Right atrium auricular region (tissue), 2 donors: ENCODE data around the gene ACTN3. TPM values are rescaled to one million over a fixed set of nuclear protein-coding genes. Genes with fewer than 3 reads are reported as not detected.

Experiments used
- DNase-seq: peaks from one replicate; pipeline ENCODE4 v3.0.0-alpha.2; 2019; ENCODE audit warnings: low spot score
- H3K27ac ChIP-seq, 2 donors: fragments of 200-600 bp; sonication (generic); 1 replicate in 1 of 2; 2 replicates in 1 of 2; pipeline ENCODE4 v1.5.1; 2016 to 2019
- H3K27me3 ChIP-seq, 2 donors: fragments of 200-600 bp; sonication (generic); one replicate each; pipeline versions ENCODE4 v1.5.1 to v1.6.0; 2017 to 2019
- H3K36me3 ChIP-seq: fragments of 200-600 bp; sonication (generic); one replicate; pipeline ENCODE4 v1.5.1; 2016
- H3K4me1 ChIP-seq, 2 donors: fragments of 200-600 bp; sonication (generic); one replicate each; pipeline versions ENCODE4 v1.5.1 to v1.6.0; 2017 to 2019
- H3K4me3 ChIP-seq, 2 donors: fragments of 200-600 bp; sonication (generic); 1 replicate in 1 of 2; 2 replicates in 1 of 2; pipeline ENCODE4 v1.5.1; 2017 to 2019; ENCODE audit warnings: mild to moderate bottlenecking in 1 of 2, moderate library complexity in 1 of 2
- H3K9me3 ChIP-seq, 2 donors: fragments of 200-600 bp; sonication (generic); one replicate each; pipeline ENCODE4 v1.5.1; 2019
- total RNA-seq, 2 donors: library from RNA; depleted of rRNA; stranded (reverse); fragments of >200 nt; gene quantifications; one replicate each; pipeline ENCODE4 v1.1.0, GENCODE V29; 2016
- TF ChIP-seq, protein P1 (sequence below), 2 donors: fragments of 200-600 bp; sonication (generic); IDR thresholded peaks; one replicate each; pipeline ENCODE4 v1.5.1; 2019; ENCODE audit warnings: antibody characterized with exemption in 2 of 2

Gene ACTN3
- total RNA-seq, 2 donors from 2014 or later, result not detected

GRCh38 chr11:66549696-66550095 lies 3.0 kb downstream of the ACTN3 start:
- TF ChIP-seq, protein P1, sequence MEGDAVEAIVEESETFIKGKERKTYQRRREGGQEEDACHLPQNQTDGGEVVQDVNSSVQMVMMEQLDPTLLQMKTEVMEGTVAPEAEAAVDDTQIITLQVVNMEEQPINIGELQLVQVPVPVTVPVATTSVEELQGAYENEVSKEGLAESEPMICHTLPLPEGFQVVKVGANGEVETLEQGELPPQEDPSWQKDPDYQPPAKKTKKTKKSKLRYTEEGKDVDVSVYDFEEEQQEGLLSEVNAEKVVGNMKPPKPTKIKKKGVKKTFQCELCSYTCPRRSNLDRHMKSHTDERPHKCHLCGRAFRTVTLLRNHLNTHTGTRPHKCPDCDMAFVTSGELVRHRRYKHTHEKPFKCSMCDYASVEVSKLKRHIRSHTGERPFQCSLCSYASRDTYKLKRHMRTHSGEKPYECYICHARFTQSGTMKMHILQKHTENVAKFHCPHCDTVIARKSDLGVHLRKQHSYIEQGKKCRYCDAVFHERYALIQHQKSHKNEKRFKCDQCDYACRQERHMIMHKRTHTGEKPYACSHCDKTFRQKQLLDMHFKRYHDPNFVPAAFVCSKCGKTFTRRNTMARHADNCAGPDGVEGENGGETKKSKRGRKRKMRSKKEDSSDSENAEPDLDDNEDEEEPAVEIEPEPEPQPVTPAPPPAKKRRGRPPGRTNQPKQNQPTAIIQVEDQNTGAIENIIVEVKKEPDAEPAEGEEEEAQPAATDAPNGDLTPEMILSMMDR (IDR thresholded peaks at IDR 0.05), result no peak
- Histone ChIP-seq H3K27me3 (no peaks in the 10 kb centered on the region), H3K9me3 (no peaks in the 10 kb centered on the region), H3K36me3 (no peaks in the 10 kb centered on the region), H3K27ac (no peak overlapping the region), H3K4me3 (no peak overlapping the region), H3K4me1 (peaks cover 0 to 21% of the 10 kb centered on the region in 2 donors)
- DNase-seq, result no peak

DNA sequence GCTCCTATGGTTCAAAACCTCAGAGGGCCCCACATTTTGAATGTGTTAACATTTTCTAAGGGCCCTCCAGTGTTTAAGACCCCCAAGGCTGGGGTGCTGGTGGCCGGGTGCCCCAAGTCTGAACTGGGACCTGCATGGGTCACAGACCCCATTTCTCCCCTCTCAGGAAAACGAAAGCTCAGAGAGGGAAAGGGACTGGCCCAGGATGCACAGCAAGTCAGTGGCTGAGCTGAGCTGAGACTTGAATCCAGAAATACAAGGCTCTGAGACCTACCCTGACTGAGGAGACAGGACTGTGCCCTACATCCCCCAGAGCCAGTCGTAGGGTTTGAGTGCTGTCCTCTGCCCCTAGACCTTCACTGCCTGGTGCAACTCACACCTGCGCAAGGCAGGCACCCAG lies 4.2 kb downstream of the ACTN3 start:
- H3K36me3 ChIP-seq, result no peaks in the 10 kb centered on the region
- H3K27ac ChIP-seq, result no peak overlapping the region
- TF ChIP-seq, protein P1 (IDR thresholded peaks at IDR 0.05), result no peak
- no peak for DNase-seq
- H3K9me3 ChIP-seq, result no peaks in the 10 kb centered on the region
- no peaks in the 10 kb centered on the region for H3K27me3 ChIP-seq
- H3K4me1 ChIP-seq, result peaks cover 0 to 11% of the 10 kb centered on the region in 2 donors
- H3K4me3 ChIP-seq, result no peak overlapping the region

DNA sequence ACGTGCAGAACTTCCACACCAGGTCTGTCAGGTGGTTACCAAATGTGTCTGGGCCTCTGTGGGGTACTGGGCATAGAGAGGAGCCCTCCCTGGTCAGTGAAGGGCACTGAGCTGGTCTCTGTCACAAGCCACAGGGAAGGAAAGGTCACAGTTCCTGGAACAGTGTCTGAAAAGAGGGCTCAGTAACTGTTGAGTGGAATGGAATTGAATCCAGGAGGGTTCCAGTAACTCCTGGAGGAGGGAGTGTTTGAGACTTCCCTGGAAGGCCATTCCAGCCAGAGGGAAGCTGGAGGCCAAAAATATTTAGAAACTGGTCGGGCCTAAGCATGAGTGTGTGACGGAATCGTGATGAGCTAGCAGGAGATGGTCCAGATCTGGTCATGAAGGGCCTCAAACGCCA lies 7.9 kb downstream of the ACTN3 start:
- H3K9me3 ChIP-seq, result no peaks in the 10 kb centered on the region
- H3K27me3 ChIP-seq, result no peaks in the 10 kb centered on the region
- no peak overlapping the region for H3K27ac ChIP-seq
- H3K36me3 ChIP-seq, result no peaks in the 10 kb centered on the region
- TF ChIP-seq, protein P1 (IDR thresholded peaks at IDR 0.05), result no peak
- H3K4me3 ChIP-seq, result no peak overlapping the region
- H3K4me1 ChIP-seq, result peaks cover 0 to 9% of the 10 kb centered on the region in 2 donors
- DNase-seq, result no peak

DNA sequence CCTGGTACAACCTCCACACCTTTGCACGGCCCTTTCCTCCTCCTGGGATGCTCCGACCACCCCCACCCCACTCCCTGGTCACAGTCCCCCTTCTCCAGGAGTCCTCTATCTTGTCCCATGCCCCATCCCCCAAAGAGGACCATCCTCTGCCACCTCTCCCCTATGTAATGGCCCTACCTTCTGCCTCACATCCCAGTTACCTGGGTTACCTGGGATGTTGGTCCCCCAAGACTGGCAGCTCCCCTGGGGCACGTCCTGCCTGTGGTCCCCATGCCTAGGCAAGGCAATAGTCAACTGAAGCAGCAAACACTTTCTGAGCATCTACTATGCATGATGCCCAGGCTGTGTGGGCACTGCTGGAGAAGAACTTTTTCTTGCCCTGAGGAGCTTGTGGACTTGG lies 8.7 kb downstream of the ACTN3 start:
- H3K27ac ChIP-seq, result no peak overlapping the region
- no peak overlapping the region for H3K4me3 ChIP-seq
- no peaks in the 10 kb centered on the region for H3K36me3 ChIP-seq
- H3K27me3 ChIP-seq, result no peaks in the 10 kb centered on the region
- DNase-seq, result no peak
- no peaks in the 10 kb centered on the region for H3K9me3 ChIP-seq
- peaks cover 0 to 9% of the 10 kb centered on the region in 2 donors for H3K4me1 ChIP-seq
- TF ChIP-seq, protein P1 (IDR thresholded peaks at IDR 0.05), result no peak

DNA sequence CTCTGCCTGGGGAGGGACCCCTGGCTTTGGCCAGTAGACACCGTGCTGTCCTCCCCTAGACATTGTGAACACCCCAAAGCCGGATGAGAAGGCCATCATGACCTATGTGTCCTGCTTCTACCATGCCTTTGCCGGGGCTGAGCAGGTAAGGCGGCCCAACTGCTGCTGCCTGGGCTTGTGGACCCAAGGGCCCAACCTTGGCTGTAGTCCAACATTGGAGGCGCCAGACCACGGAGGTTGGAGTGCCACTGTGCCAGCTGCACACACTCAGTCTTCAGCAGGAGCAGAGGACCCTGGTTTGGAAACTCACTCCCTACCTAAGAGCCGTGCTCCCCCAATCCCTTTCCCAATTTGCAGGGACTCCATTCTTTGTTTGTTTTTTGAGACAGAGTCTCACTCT lies 9.4 kb downstream of the ACTN3 start:
- no peaks in the 10 kb centered on the region for H3K27me3 ChIP-seq
- H3K9me3 ChIP-seq, result no peaks in the 10 kb centered on the region
- H3K36me3 ChIP-seq, result no peaks in the 10 kb centered on the region
- TF ChIP-seq, protein P1 (IDR thresholded peaks at IDR 0.05), result no peak
- H3K4me1 ChIP-seq, result peaks cover 0 to 9% of the 10 kb centered on the region in 2 donors
- no peak overlapping the region for H3K4me3 ChIP-seq
- no peak overlapping the region for H3K27ac ChIP-seq
- no peak for DNase-seq

DNA sequence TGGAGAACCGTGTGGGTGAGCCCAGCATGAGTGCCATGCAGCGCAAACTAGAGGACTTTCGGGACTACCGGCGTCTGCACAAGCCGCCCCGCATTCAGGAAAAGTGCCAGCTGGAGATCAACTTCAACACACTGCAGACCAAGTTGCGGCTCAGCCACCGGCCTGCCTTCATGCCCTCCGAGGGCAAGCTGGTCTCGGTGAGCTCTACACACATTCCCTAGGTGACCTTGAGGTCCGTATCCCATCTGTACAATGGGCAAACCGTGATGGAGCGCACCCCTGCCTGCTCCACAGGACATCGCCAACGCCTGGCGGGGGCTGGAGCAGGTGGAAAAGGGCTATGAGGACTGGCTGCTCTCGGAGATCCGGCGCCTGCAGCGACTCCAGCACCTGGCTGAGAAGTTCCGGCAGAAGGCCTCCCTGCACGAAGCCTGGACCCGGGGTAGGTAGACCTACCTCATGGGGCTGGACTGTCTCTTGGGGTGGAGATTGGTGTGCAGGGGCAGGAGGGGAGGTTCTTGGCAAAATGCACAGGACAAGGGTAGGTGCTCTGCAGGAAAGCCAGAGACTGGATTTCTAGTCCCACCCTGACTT lies 11.1 kb downstream of the ACTN3 start:
- no peaks in the 10 kb centered on the region for H3K27me3 ChIP-seq
- no peak overlapping the region for H3K4me3 ChIP-seq
- no peaks in the 10 kb centered on the region for H3K36me3 ChIP-seq
- no peak overlapping the region for H3K27ac ChIP-seq
- H3K4me1 ChIP-seq, result peaks cover 0 to 9% of the 10 kb centered on the region in 2 donors
- no peaks in the 10 kb centered on the region for H3K9me3 ChIP-seq
- no peak for DNase-seq
- TF ChIP-seq, protein P1 (IDR thresholded peaks at IDR 0.05), result no peak
